K562 (cell line): Measurements from ENCODE around the gene RPUSD1. TPM values are rescaled to one million over a fixed set of nuclear protein-coding genes. Genes with fewer than 3 reads are reported as not detected.
A peak's percentile ranks its signal among the peaks of the same experiment; 100 is the strongest.
"Not testable (repeated sequence)": the region's sequence is repeated elsewhere in the genome, so short reads cannot be mapped to it uniquely, and the experiment has no call there.

Experiments used
- ATAC-seq: fragments of 200-7000 bp; cut with Tn5 transposase; 3 replicates; pipeline ENCODE4 v1.9.1; 2020; ENCODE audit warnings: moderate library complexity
- BruUV-seq: library from RNA; stranded (reverse); fragments of 400-500 nt; replicated peaks from 2 replicates; lab custom pipeline; 2021; lab: Mats Ljungman, UMichigan
- CTCF ChIA-PET: fragments of 300-600 bp; formaldehyde crosslinking; extraction: SDS; loops from one replicate; lab custom pipeline; 2021; ENCODE audit warnings: low intra/inter-chr PET ratio; lab: Yijun Ruan, JAX
- POLR2A ChIA-PET: fragments of 300-600, 350-650 bp; sonication (Branson Sonifier 250); formaldehyde crosslinking; extraction: SDS; loops from one replicate; lab custom pipeline; 2021; ENCODE audit warnings: antibody characterized with exemption, inconsistent platforms; lab: Yijun Ruan, JAX
- DNase-seq, 4 experiments: peaks; one replicate each; pipeline versions ENCODE4 v3.0.0 to v3.0.0-alpha.2; 2011 to 2018; ENCODE audit warnings: low spot score in 3 of 4, mixed read lengths in 3 of 4; ENCODE audit errors: extremely low read depth in 1 of 4
- FAIRE-seq: peaks from 2 replicates; lab custom pipeline; 2011; peaks lifted over from hg19 to GRCh38; lab: Jason Lieb, UNC
- H2AFZ ChIP-seq: 2 replicates; pipeline ENCODE4 v1.6.0; 2011; ENCODE audit warnings: low read depth, low read length, control low read depth, inconsistent platforms
- H3K27ac ChIP-seq: fragments of 200-600 bp; 3 replicates; pipeline ENCODE4 v1.8.0; 2011; ENCODE audit warnings: low read depth, mild to moderate bottlenecking, control low read depth, inconsistent platforms, low read length, moderate library complexity, mixed read lengths; ENCODE audit errors: extremely low read depth
- H3K27me3 ChIP-seq, 2 experiments: fragments of 300-600 bp in 1 of 2; 2 replicates in 1 of 2; 3 replicates in 1 of 2; pipeline versions ENCODE4 v1.6.0 to v1.8.0; 2011; ENCODE audit warnings: inconsistent platforms in 2 of 2, low read length in 2 of 2, mild to moderate bottlenecking in 1 of 2, mixed read lengths in 1 of 2, moderate library complexity in 1 of 2; ENCODE audit not compliant: control insufficient read depth in 2 of 2, insufficient read depth in 2 of 2
- H3K36me3 ChIP-seq: fragments of 300-600 bp; 3 replicates; pipeline ENCODE4 v1.8.0; 2011; ENCODE audit warnings: mild to moderate bottlenecking, low read length, inconsistent platforms; ENCODE audit not compliant: control insufficient read depth, insufficient read depth
- H3K4me1 ChIP-seq, 2 experiments: fragments of 200-600 bp in 1 of 2; replicated peaks in 1 of 2; 2 replicates in 1 of 2; 3 replicates in 1 of 2; pipeline versions ENCODE4 v1.5.1 to v1.8.0; 2011; ENCODE audit warnings: inconsistent platforms in 2 of 2, low read length in 2 of 2, mild to moderate bottlenecking in 1 of 2, mixed read lengths in 1 of 2, moderate library complexity in 1 of 2; ENCODE audit not compliant: control insufficient read depth in 2 of 2, insufficient read depth in 2 of 2
- H3K4me2 ChIP-seq: 2 replicates; pipeline ENCODE4 v1.6.1; 2011; ENCODE audit warnings: low read length, control low read depth, inconsistent platforms, mixed read lengths; ENCODE audit not compliant: insufficient read depth
- H3K4me3 ChIP-seq: fragments of 200-600 bp; sonication (generic), shearing (Covaris generic); 2 replicates; pipeline ENCODE4 v1.5.1; 2016; ENCODE audit warnings: control low read depth, inconsistent platforms
- H3K79me2 ChIP-seq: fragments of 200-600 bp; 3 replicates; pipeline ENCODE4 v1.8.0; 2011; ENCODE audit warnings: low read length, inconsistent platforms; ENCODE audit not compliant: control insufficient read depth, insufficient read depth
- H3K9ac ChIP-seq, 2 experiments: 2 replicates each; pipeline versions ENCODE4 v1.6.0 to v1.6.1; 2011; ENCODE audit warnings: low read depth in 2 of 2, low read length in 2 of 2, control low read depth in 1 of 2, inconsistent platforms in 1 of 2, mild to moderate bottlenecking in 1 of 2, mixed read lengths in 1 of 2; ENCODE audit not compliant: insufficient read depth in 1 of 2
- H3K9me1 ChIP-seq: one replicate; pipeline ENCODE4 v1.6.0; 2011; ENCODE audit warnings: inconsistent platforms, mild to moderate bottlenecking, low read length, moderate library complexity; ENCODE audit not compliant: control insufficient read depth, insufficient read depth
- H3K9me3 ChIP-seq: replicated peaks from 2 replicates; pipeline ENCODE4 v1.5.1; 2011; ENCODE audit warnings: low read depth, low read length, inconsistent platforms; ENCODE audit not compliant: control insufficient read depth, insufficient read depth
- H4K20me1 ChIP-seq: replicated peaks from 2 replicates; pipeline ENCODE4 v1.6.1; 2011; ENCODE audit warnings: low read length, inconsistent platforms, mixed read lengths; ENCODE audit not compliant: control insufficient read depth, insufficient read depth
- GABPA ChIP-seq: fragments of 200-800 bp; sonication (Bioruptor generic); conservative IDR thresholded peaks from 2 replicates; pipeline ENCODE4 v1.6.1; 2016; ENCODE audit warnings: low read depth, missing genetic modification characterization, missing compliant biosample characterization
- HDAC6 ChIP-seq: IDR thresholded peaks from 2 replicates; pipeline ENCODE4 v1.6.1; 2012; ENCODE audit warnings: low read depth, mild to moderate bottlenecking, control low read depth, inconsistent platforms, low read length, moderate library complexity
- PCBP1 ChIP-seq: fragments of 200-400 bp; formaldehyde crosslinking; IDR thresholded peaks from 2 replicates; pipeline ENCODE4 v1.6.1; 2018; ENCODE audit warnings: mild to moderate bottlenecking, low read depth, low read length; ENCODE audit not compliant: poor library complexity, severe bottlenecking
- ZNF121 ChIP-seq: sonication (generic); formaldehyde crosslinking; conservative IDR thresholded peaks from 2 replicates; pipeline ENCODE4 v1.8.0; 2022; ENCODE audit warnings: missing genetic modification reagents
- WGBS: fragments of 100-300 bp; shearing (Covaris generic); methylation state at CpG from one replicate; pipeline ENCODE4 v1.1.6; 2016; ENCODE audit warnings: low coverage, mixed read lengths; ENCODE audit not compliant: insufficient coverage; ENCODE audit errors: missing lambda C conversion rate; 5-methylcytosine and 5-hydroxymethylcytosine counted together
- in situ Hi-C: fragments of 300-500 bp; cut with MboI; formaldehyde crosslinking; loops from 4 replicates; pipeline ENCODE4 v1.15.0; 2018; ENCODE audit warnings: inconsistent platforms, mixed read lengths
- intact Hi-C: fragments of 100-400 bp; cut with micrococcal nuclease; formaldehyde crosslinking; loops from 2 replicates; pipeline ENCODE4 v1.14.2; 2022
- polyA plus RNA-seq, 8 experiments: library from polyadenylated mRNA; depleted of rRNA in 4 of 8; stranded (reverse) in 5 of 8; unstranded in 3 of 8; fragments of >200 nt; fragmentation: Nextera tagmentation in 2 of 8; fragmentation: Illumina TruSeq in 1 of 8; extraction: Ambion mirVana in 2 of 8; extraction: Trizol in 1 of 8; gene quantifications; 2 replicates each; pipeline versions ENCODE4 v1.2.1 to v1.2.3, GENCODE V29; 2011 to 2014; ENCODE audit warnings: inconsistent platforms in 1 of 8, missing spikeins in 1 of 8
- total RNA-seq, 7 experiments: library from RNA; depleted of rRNA in 6 of 7; stranded (reverse); fragments of >200 nt in 6 of 7; fragmentation: Illumina TruSeq in 2 of 7; extraction: Trizol in 2 of 7; gene quantifications; 2 replicates each; pipeline versions ENCODE4 v1.2.1 to v1.2.3, GENCODE V29; 2011 to 2021; ENCODE audit warnings: low replicate concordance in 1 of 7

The RPUSD1 gene
- total and polyA plus RNA-seq, 9 of the 15 experiments (the other 6 are each of a cell fraction or from before 2014, with no cell fraction given), result 0.45 to 56.6 (median 12.0) TPM

DNA sequence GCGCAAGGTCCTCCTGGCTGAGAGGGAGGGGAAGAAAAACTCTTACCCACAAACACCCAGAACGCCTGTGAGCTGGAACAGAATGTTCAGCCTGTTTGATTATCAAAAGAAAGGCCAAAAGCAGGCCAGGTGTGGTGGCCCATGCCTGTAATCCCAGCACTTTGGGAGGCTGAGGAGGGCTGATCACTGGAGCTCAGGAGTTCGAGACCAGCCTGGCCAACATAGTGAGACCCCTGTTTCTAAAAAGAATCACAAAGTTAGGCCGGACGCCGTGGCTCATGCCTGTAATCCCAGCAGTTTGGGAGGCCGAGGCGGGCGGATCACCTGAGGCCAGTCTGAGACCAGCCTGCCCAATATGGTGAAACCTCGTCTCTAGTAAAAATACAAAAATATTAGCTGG is 11.9 kb downstream of the RPUSD1 start:
- in situ Hi-C loops, H3K36me3 ChIP-seq, H2AFZ ChIP-seq, H3K79me2 ChIP-seq, H3K9me3 ChIP-seq, CTCF ChIA-PET, ATAC-seq, H3K9me1 ChIP-seq, H3K4me3 ChIP-seq, BruUV-seq, DNase-seq, H3K4me2 ChIP-seq, H4K20me1 ChIP-seq, intact Hi-C loops, FAIRE-seq, H3K27ac ChIP-seq: not testable (repeated sequence)
- POLR2A ChIA-PET, result interaction anchor here (0.7 to 1.1 kb wide), 2 partner anchors 9 to 247 kb away, joined by 3 read pairs; no protein-coding TSS in a partner anchor
- Histone ChIP-seq H3K4me1 (peaks cover 0 to 63% of the 10 kb centered on the region in 2 experiments; a peak in 3 of 5 replicates), H3K9ac (peak overlapping the region in 1 of 2 experiments; percentile 45; a peak in 1 of 4 replicates), H3K27me3 (peaks cover 0 to 11% of the 10 kb centered on the region in 2 experiments; a peak in 2 of 5 replicates)
- peak; percentile 75 for TF ChIP-seq ZNF121 (CRISPR knock-in tag)
- WGBS, result 59% methylated on average over 10 of the region's 10 CpGs

DNA sequence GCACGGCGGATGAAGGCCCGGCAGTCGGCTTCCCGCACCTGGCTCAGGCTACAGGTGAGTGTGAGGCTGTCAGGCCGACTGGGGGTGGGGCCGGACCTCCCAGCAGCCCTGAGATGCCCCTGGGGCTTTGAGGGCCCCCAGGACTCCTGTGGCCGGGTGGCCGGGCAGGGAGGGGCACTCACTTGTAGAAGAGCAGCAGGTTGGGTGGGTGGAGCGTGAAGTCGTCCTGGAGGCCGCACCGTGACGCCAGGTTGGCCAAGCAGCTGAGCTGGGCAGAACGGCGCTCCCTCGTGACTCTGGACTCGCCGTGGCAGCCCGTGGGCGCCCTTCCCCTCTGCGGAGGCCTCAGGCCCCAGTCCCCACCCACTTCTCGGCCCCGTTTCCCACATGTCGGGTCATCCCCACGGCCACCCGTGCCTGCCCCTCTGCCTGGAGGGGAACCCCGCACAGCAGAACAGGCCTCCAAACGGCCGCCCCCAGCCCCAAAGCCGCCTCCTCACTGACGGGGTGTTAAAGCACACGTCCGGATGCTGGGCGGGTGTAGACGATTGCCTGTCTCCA is 12.9 kb downstream of the RPUSD1 start:
- H3K79me2 ChIP-seq, result no peaks in the 10 kb centered on the region
- FAIRE-seq, result no peak
- intact Hi-C loops, result no loop called here
- no peaks in the 10 kb centered on the region for H3K36me3 ChIP-seq
- no peak overlapping the region for H2AFZ ChIP-seq
- in situ Hi-C loops, result no loop called here
- DNase-seq, result no peak
- H3K9me1 ChIP-seq, result peaks cover 2% of the 10 kb centered on the region
- no peak overlapping the region for H3K4me2 ChIP-seq
- H4K20me1 ChIP-seq, result 0 out of 2 replicates have a peak, but pooled peaks cover 2% of the 10 kb centered on the region
- ChIA-PET POLR2A (no interaction called here), CTCF (no interaction called here)
- H3K27me3 ChIP-seq, result peaks cover 0 to 3% of the 10 kb centered on the region in 2 experiments; a peak in 2 of 5 replicates
- H3K27ac ChIP-seq, result no peak overlapping the region
- no peak overlapping the region for H3K4me3 ChIP-seq
- H3K9ac ChIP-seq, result no peak overlapping the region
- no TSS peak for BruUV-seq
- H3K4me1 ChIP-seq, result peaks cover 0 to 62% of the 10 kb centered on the region in 2 experiments; a peak in 3 of 5 replicates
- H3K9me3 ChIP-seq, result no peaks in the 10 kb centered on the region
- no peak for ATAC-seq
- 45% methylated on average over 28 of the region's 36 CpGs for WGBS
- no peak for TF ChIP-seq HDAC6
- TF ChIP-seq GABPA, result no peak
- peak; percentile 5 for TF ChIP-seq PCBP1
- TF ChIP-seq, all 486 proteins: peak for 1
